H9 (cell line): Measurements from ENCODE around the gene SPRED2. TPM values are rescaled to one million over a fixed set of nuclear protein-coding genes. Genes with fewer than 3 reads are reported as not detected.

Source experiments
- DNase-seq: peaks from one replicate; pipeline ENCODE4 v3.0.0-alpha.2; 2017
- H2AFZ ChIP-seq: one replicate; pipeline ENCODE4 v1.6.1; 2013; ENCODE audit warnings: mild to moderate bottlenecking, low read length, control low read depth, moderate library complexity
- H2AK5ac ChIP-seq: 2 replicates; pipeline ENCODE4 v1.6.1; 2013; ENCODE audit warnings: low read length, control low read depth, mixed read lengths; ENCODE audit not compliant: insufficient read length
- H2BK120ac ChIP-seq: one replicate; pipeline ENCODE4 v1.6.1; 2013; ENCODE audit warnings: low read depth, mild to moderate bottlenecking, low read length, control low read depth, inconsistent platforms; ENCODE audit not compliant: poor library complexity, severe bottlenecking
- H2BK12ac ChIP-seq: 2 replicates; pipeline ENCODE4 v1.6.1; 2013; ENCODE audit warnings: low read length, control low read depth, mixed read lengths, low read depth; ENCODE audit not compliant: insufficient read length
- H2BK15ac ChIP-seq: 2 replicates; pipeline ENCODE4 v1.6.1; 2013; ENCODE audit warnings: low read depth, low read length, control low read depth
- H2BK20ac ChIP-seq: one replicate; pipeline ENCODE4 v1.6.1; 2013; ENCODE audit warnings: low read depth, mild to moderate bottlenecking, low read length, control low read depth, inconsistent platforms; ENCODE audit not compliant: poor library complexity, severe bottlenecking
- H2BK5ac ChIP-seq: 2 replicates; pipeline ENCODE4 v1.6.1; 2013; ENCODE audit warnings: low read length, control low read depth, mixed read lengths; ENCODE audit not compliant: insufficient read length
- H3K14ac ChIP-seq: 2 replicates; pipeline ENCODE4 v1.6.1; 2013; ENCODE audit warnings: low read length, control low read depth; ENCODE audit not compliant: insufficient read depth
- H3K18ac ChIP-seq: 2 replicates; pipeline ENCODE4 v1.6.1; 2013; ENCODE audit warnings: low read depth, mild to moderate bottlenecking, mixed read lengths, low read length, control low read depth; ENCODE audit not compliant: insufficient read length
- H3K23ac ChIP-seq: 2 replicates; pipeline ENCODE4 v1.6.1; 2013; ENCODE audit warnings: low read length, control low read depth, mixed read lengths, low read depth; ENCODE audit not compliant: insufficient read length
- H3K23me2 ChIP-seq: 2 replicates; pipeline ENCODE4 v1.6.1; 2013; ENCODE audit warnings: low read depth, mild to moderate bottlenecking, mixed read lengths, low read length, control low read depth; ENCODE audit not compliant: insufficient read length, poor library complexity, severe bottlenecking
- H3K27ac ChIP-seq: 2 replicates; pipeline ENCODE4 v1.5.1; 2013; ENCODE audit warnings: low read length, control low read depth, mixed read lengths, low read depth; ENCODE audit not compliant: insufficient read length
- H3K27me3 ChIP-seq: 2 replicates; pipeline ENCODE4 v1.6.1; 2013; ENCODE audit warnings: low read length, control low read depth, inconsistent platforms; ENCODE audit not compliant: insufficient read depth
- H3K4ac ChIP-seq: 2 replicates; pipeline ENCODE4 v1.6.1; 2013; ENCODE audit warnings: low read depth, mild to moderate bottlenecking, control low read depth, inconsistent platforms, low read length, moderate library complexity
- H3K4me1 ChIP-seq: 2 replicates; pipeline ENCODE4 v1.6.1; 2013; ENCODE audit warnings: low read length, control low read depth, inconsistent platforms; ENCODE audit not compliant: insufficient read depth
- H3K4me2 ChIP-seq: 2 replicates; pipeline ENCODE4 v1.6.1; 2013; ENCODE audit warnings: low read length, control low read depth, mixed read lengths; ENCODE audit not compliant: insufficient read length, insufficient read depth
- H3K56ac ChIP-seq: 2 replicates; pipeline ENCODE4 v1.6.1; 2013; ENCODE audit warnings: low read depth, mild to moderate bottlenecking, mixed read lengths, low read length, control low read depth; ENCODE audit not compliant: insufficient read length
- H3K79me1 ChIP-seq: 2 replicates; pipeline ENCODE4 v1.6.1; 2013; ENCODE audit warnings: low read depth, mild to moderate bottlenecking, moderate library complexity, low read length, control low read depth, inconsistent platforms; ENCODE audit not compliant: insufficient read depth, poor library complexity, severe bottlenecking
- H3K79me2 ChIP-seq: 2 replicates; pipeline ENCODE4 v1.6.1; 2013; ENCODE audit warnings: low read length, control low read depth, inconsistent platforms; ENCODE audit not compliant: insufficient read depth
- H3K9ac ChIP-seq: 2 replicates; pipeline ENCODE4 v1.6.1; 2013; ENCODE audit warnings: low read length, control low read depth, mixed read lengths; ENCODE audit not compliant: insufficient read length; ENCODE audit errors: extremely low read depth
- H3K9me3 ChIP-seq: one replicate; pipeline ENCODE4 v1.6.1; 2013; ENCODE audit warnings: low read depth, low read length, inconsistent platforms; ENCODE audit not compliant: control insufficient read depth
- H3T11ph ChIP-seq: one replicate; pipeline ENCODE4 v1.6.1; 2013; ENCODE audit warnings: mild to moderate bottlenecking, low read length, control low read depth, inconsistent platforms
- H4K20me1 ChIP-seq: one replicate; pipeline ENCODE4 v1.6.1; 2013; ENCODE audit not compliant: control insufficient read depth, insufficient read length, insufficient read depth
- H4K5ac ChIP-seq: 2 replicates; pipeline ENCODE4 v1.6.1; 2013; ENCODE audit warnings: low read depth, mild to moderate bottlenecking, mixed read lengths, low read length, control low read depth; ENCODE audit not compliant: insufficient read length
- H4K8ac ChIP-seq: replicated peaks from 2 replicates; pipeline ENCODE4 v1.6.1; 2013; ENCODE audit warnings: low read length, control low read depth, mixed read lengths, low read depth; ENCODE audit not compliant: insufficient read length
- H4K91ac ChIP-seq: 2 replicates; pipeline ENCODE4 v1.6.1; 2013; ENCODE audit warnings: low read depth, mild to moderate bottlenecking, moderate library complexity, mixed read lengths, low read length, control low read depth; ENCODE audit not compliant: insufficient read length
- H3K27ac Mint-ChIP-seq, 3 experiments: 2 replicates in 2 of 3; 3 replicates in 1 of 3; pipeline ENCODE4 v1.8.0; 2020 to 2021; ENCODE audit warnings: mixed read lengths in 3 of 3, mild to moderate bottlenecking in 1 of 3, moderate library complexity in 1 of 3
- H3K27me3 Mint-ChIP-seq: 2 replicates; pipeline ENCODE4 v1.8.0; 2021; ENCODE audit warnings: low read depth, mild to moderate bottlenecking, moderate library complexity, mixed read lengths
- H3K36me3 Mint-ChIP-seq, 3 experiments: 2 replicates in 2 of 3; 3 replicates in 1 of 3; pipeline ENCODE4 v1.8.0; 2020 to 2021; ENCODE audit warnings: low read depth in 3 of 3, mixed read lengths in 3 of 3; ENCODE audit not compliant: insufficient read depth in 1 of 3
- H3K4me1 Mint-ChIP-seq, 2 experiments: 2 replicates each; pipeline ENCODE4 v1.8.0; 2020; ENCODE audit warnings: mixed read lengths in 2 of 2
- H3K4me3 Mint-ChIP-seq, 2 experiments: 2 replicates in 1 of 2; 3 replicates in 1 of 2; pipeline ENCODE4 v1.8.0; 2020 to 2021; ENCODE audit warnings: mild to moderate bottlenecking in 2 of 2, mixed read lengths in 2 of 2, moderate library complexity in 1 of 2
- H3K9me3 Mint-ChIP-seq, 2 experiments: 2 replicates in 1 of 2; 3 replicates in 1 of 2; pipeline ENCODE4 v1.8.0; 2020; ENCODE audit warnings: mild to moderate bottlenecking in 2 of 2, mixed read lengths in 2 of 2, moderate library complexity in 1 of 2
- WGBS: extraction: QIAGEN DNeasy Blood & Tissue Kit; methylation state at CpG from one replicate; pipeline ENCODE4 v1.1.7; 2013; ENCODE audit warnings: missing lambda C conversion rate, low lambda C conversion rate, mixed read lengths; ENCODE audit not compliant: insufficient read length; ENCODE audit errors: extremely low coverage; 5-methylcytosine and 5-hydroxymethylcytosine counted together
- total RNA-seq: library from RNA; stranded (reverse); gene quantifications from 2 replicates; pipeline ENCODE4 v1.2.1, GENCODE V29; 2021
- TF ChIP-seq, protein P1 (sequence below): fragments of 200-600 bp; sonication (generic); conservative IDR thresholded peaks from 3 replicates; pipeline ENCODE4 v1.8.0; 2021; ENCODE audit warnings: antibody characterized with exemption, mild to moderate bottlenecking

SPRED2 gene
- total RNA-seq, 1 experiment from 2014 or later: 23.5 TPM

DNA sequence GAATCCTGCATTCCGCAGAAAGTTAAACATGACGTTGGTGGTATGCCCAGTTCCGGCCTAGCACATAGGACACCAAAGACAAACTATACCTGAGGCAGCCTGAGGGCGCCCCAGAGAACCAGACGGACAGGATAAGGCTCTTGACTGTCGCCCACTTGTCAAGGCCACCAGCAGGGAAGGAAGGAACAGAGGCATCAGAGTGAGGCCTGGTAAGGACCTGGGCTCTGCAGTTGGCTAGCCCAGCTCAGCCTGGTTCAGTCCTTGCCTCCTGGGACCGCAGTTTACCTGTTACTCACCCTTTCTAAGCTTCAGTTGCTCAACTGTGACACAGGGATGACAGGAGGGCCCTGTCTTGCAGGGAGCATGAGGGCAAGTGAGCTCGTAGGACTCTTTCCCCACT lies 122.7 kb downstream of the SPRED2 start:
- Histone ChIP-seq H3K23ac (no peak overlapping the region), H4K8ac (no peak overlapping the region), H2BK20ac (no peak overlapping the region), H3K79me2 (no peaks in the 10 kb centered on the region), H3K4ac (no peak overlapping the region), H4K91ac (no peak overlapping the region), H3K79me1 (no peaks in the 10 kb centered on the region), H3K9ac (no peak overlapping the region), H3K56ac (no peak overlapping the region), H2AK5ac (no peak overlapping the region), H3K18ac (no peak overlapping the region), H4K20me1 (no peaks in the 10 kb centered on the region), H4K5ac (no peak overlapping the region), H2BK120ac (no peak overlapping the region), H3K4me1 (no peaks in the 10 kb centered on the region), H3K23me2 (no peaks in the 10 kb centered on the region), H3K9me3 (no peaks in the 10 kb centered on the region), H3K27me3 (no peaks in the 10 kb centered on the region), H3K4me2 (no peak overlapping the region), H2BK15ac (no peak overlapping the region), H2BK12ac (no peak overlapping the region), H3T11ph (no peak overlapping the region), H3K27ac (no peak overlapping the region), H3K14ac (no peak overlapping the region), H2BK5ac (no peak overlapping the region), H2AFZ (no peak overlapping the region)
- no peak overlapping the region for H3K27ac Mint-ChIP-seq
- no peak for DNase-seq
- TF ChIP-seq, protein P1, sequence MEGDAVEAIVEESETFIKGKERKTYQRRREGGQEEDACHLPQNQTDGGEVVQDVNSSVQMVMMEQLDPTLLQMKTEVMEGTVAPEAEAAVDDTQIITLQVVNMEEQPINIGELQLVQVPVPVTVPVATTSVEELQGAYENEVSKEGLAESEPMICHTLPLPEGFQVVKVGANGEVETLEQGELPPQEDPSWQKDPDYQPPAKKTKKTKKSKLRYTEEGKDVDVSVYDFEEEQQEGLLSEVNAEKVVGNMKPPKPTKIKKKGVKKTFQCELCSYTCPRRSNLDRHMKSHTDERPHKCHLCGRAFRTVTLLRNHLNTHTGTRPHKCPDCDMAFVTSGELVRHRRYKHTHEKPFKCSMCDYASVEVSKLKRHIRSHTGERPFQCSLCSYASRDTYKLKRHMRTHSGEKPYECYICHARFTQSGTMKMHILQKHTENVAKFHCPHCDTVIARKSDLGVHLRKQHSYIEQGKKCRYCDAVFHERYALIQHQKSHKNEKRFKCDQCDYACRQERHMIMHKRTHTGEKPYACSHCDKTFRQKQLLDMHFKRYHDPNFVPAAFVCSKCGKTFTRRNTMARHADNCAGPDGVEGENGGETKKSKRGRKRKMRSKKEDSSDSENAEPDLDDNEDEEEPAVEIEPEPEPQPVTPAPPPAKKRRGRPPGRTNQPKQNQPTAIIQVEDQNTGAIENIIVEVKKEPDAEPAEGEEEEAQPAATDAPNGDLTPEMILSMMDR: no peak
- H3K36me3 Mint-ChIP-seq: peaks cover 6 to 22% (median 10%) of the 10 kb centered on the region in 3 experiments; a peak in 5 of 7 replicates
- H3K27me3 Mint-ChIP-seq: no peaks in the 10 kb centered on the region
- no peaks in the 10 kb centered on the region for H3K9me3 Mint-ChIP-seq
- no peaks in the 10 kb centered on the region for H3K4me1 Mint-ChIP-seq
- no peak overlapping the region for H3K4me3 Mint-ChIP-seq
- WGBS: no CpG with 5 or more reads among the region's 8 CpGs
